Measurements from ENCODE around the gene CD99. TPM values are rescaled to one million over a fixed set of nuclear protein-coding genes. Genes with fewer than 3 reads are reported as not detected.

Gene CD99
- total and polyA plus RNA-seq, 2 experiments from 2014 or later, result 329 to 565 TPM

DNA sequence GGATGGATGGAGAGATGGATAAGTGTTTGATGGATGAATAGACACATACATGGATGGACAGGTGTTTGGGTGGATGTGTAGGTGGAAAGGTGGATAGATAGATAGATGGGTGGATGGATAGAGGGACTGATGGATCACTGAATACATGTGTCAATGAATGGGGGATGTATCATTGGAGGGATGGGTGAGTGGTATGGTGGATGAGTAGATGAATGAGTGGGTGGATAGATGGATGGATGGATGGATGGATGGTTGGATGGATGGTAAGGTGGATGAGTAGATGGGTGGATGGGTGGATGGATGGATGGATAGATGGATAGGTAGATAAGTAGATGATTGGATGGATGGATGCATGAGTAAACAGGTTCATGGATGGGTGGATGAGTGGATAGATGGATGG, 41.1 kb upstream of the CD99 start:
- Histone ChIP-seq H3K9me2 (replicated peaks; ENCODE audit: insufficient read depth) (no peaks in the 10 kb centered on the region), H3K27ac (no peak overlapping the region), H3K4me2 (no peak overlapping the region), H3K27me3 (no peaks in the 10 kb centered on the region), H3K9me3 (ENCODE audit: low read depth) (no peaks in the 10 kb centered on the region), H3K36me3 (replicated peaks; ENCODE audit: insufficient read depth, low read depth) (no peaks in the 10 kb centered on the region), H3K79me2 (no peaks in the 10 kb centered on the region), H2AFZ (no peak overlapping the region), H3K4me1 (ENCODE audit: insufficient read depth) (no peaks in the 10 kb centered on the region), H3K4me3 (no peak overlapping the region), H4K20me1 (ENCODE audit: insufficient read depth, poor library complexity, severe bottlenecking) (no peaks in the 10 kb centered on the region)
- TF ChIP-seq EZH2 (IDR thresholded peaks at IDR 0.05; ENCODE audit: borderline replicate concordance) (no peak), EZH2phosphoT487 (IDR thresholded peaks at IDR 0.05; ENCODE audit: low read depth, severe bottlenecking, unreplicated experiment) (no peak)
- TF ChIP-seq, protein P1, sequence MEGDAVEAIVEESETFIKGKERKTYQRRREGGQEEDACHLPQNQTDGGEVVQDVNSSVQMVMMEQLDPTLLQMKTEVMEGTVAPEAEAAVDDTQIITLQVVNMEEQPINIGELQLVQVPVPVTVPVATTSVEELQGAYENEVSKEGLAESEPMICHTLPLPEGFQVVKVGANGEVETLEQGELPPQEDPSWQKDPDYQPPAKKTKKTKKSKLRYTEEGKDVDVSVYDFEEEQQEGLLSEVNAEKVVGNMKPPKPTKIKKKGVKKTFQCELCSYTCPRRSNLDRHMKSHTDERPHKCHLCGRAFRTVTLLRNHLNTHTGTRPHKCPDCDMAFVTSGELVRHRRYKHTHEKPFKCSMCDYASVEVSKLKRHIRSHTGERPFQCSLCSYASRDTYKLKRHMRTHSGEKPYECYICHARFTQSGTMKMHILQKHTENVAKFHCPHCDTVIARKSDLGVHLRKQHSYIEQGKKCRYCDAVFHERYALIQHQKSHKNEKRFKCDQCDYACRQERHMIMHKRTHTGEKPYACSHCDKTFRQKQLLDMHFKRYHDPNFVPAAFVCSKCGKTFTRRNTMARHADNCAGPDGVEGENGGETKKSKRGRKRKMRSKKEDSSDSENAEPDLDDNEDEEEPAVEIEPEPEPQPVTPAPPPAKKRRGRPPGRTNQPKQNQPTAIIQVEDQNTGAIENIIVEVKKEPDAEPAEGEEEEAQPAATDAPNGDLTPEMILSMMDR (IDR thresholded peaks at IDR 0.05; ENCODE audit: poor library complexity), result no peak
- DNase-seq (ENCODE audit: low spot score), result no peak

DNA sequence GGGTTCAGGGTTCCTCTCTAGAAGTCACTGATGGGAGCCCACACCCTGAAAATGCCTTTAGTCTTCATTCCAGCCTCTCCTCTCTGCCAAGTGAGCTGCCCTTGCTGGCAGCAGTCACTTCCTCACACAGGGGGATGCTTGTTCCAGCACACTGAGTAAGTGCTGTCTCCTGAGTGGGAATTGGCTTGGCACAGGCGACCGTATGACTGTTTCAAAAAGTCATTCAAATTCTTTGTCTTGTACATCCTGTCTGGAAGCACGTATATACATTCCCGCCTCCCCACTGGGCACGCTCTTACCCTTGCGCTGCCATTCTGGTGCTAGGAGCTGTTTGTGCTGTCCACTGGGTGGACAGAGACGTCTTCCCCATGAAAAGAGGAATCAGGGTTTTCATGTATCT, 40.2 kb upstream of the CD99 start:
- WGBS (ENCODE audit: low lambda C conversion rate, missing lambda C conversion rate), result 90% methylated on average over 7 of the region's 7 CpGs

DNA sequence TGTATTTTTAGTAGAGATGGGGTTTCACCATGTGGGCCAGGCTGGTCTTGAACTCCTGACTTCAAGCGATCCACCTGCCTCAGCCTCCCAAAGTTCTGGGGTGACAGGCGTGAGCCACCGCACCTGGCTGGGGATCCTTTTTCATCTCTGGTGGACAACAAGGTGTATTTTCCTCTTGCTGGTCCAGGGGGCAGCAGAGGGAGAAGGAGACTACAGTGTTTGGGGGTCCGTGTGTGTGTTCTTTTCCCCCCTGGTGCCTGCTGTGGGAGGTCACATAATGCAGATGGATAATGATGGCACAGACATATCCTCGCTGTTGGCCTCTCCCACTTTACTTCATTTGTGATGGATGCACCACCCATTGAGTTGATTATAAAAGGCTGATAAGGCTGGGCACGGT, 39.0 kb upstream of the CD99 start:
- 95% methylated on average over 6 of the region's 6 CpGs for WGBS (ENCODE audit: low lambda C conversion rate, missing lambda C conversion rate)
- Histone ChIP-seq H3K36me3 (replicated peaks; ENCODE audit: insufficient read depth, low read depth) (no peaks in the 10 kb centered on the region), H3K9me3 (ENCODE audit: low read depth) (no peaks in the 10 kb centered on the region), H3K4me3 (no peak overlapping the region), H2AFZ (no peak overlapping the region), H3K79me2 (no peaks in the 10 kb centered on the region), H3K4me2 (no peak overlapping the region), H3K27ac (no peak overlapping the region), H4K20me1 (ENCODE audit: insufficient read depth, poor library complexity, severe bottlenecking) (no peaks in the 10 kb centered on the region), H3K4me1 (ENCODE audit: insufficient read depth) (peaks cover 6% of the 10 kb centered on the region), H3K9me2 (replicated peaks; ENCODE audit: insufficient read depth) (no peaks in the 10 kb centered on the region), H3K27me3 (no peaks in the 10 kb centered on the region)
- DNase-seq (ENCODE audit: low spot score), result no peak
- TF ChIP-seq EZH2phosphoT487 (IDR thresholded peaks at IDR 0.05; ENCODE audit: low read depth, severe bottlenecking, unreplicated experiment) (no peak), EZH2 (IDR thresholded peaks at IDR 0.05; ENCODE audit: borderline replicate concordance) (no peak)
- TF ChIP-seq, protein P1 (IDR thresholded peaks at IDR 0.05; ENCODE audit: poor library complexity), result no peak

More for the DNA sequence above, 40.2 kb upstream of the CD99 start:
- no peaks in the 10 kb centered on the region for H3K79me2 ChIP-seq
- H3K4me3 ChIP-seq, result no peak overlapping the region
- H3K36me3 ChIP-seq (replicated peaks; ENCODE audit: insufficient read depth, low read depth), result no peaks in the 10 kb centered on the region
- DNase-seq (ENCODE audit: low spot score), result no peak
- H3K27me3 ChIP-seq, result no peaks in the 10 kb centered on the region
- TF ChIP-seq EZH2phosphoT487 (IDR thresholded peaks at IDR 0.05; ENCODE audit: low read depth, severe bottlenecking, unreplicated experiment) (no peak), EZH2 (IDR thresholded peaks at IDR 0.05; ENCODE audit: borderline replicate concordance) (no peak)
- TF ChIP-seq, protein P1 (IDR thresholded peaks at IDR 0.05; ENCODE audit: poor library complexity), result no peak
- peaks cover 4% of the 10 kb centered on the region for H3K4me1 ChIP-seq (ENCODE audit: insufficient read depth)
- no peak overlapping the region for H3K27ac ChIP-seq
- no peaks in the 10 kb centered on the region for H3K9me2 ChIP-seq (replicated peaks; ENCODE audit: insufficient read depth)
- no peaks in the 10 kb centered on the region for H4K20me1 ChIP-seq (ENCODE audit: insufficient read depth, poor library complexity, severe bottlenecking)
- no peak overlapping the region for H3K4me2 ChIP-seq
- H2AFZ ChIP-seq, result no peak overlapping the region
- no peaks in the 10 kb centered on the region for H3K9me3 ChIP-seq (ENCODE audit: low read depth)
